Activated CD4-positive, CD25-positive, alpha-beta regulatory T cell treated with anti-CD3 and anti-CD28 coated beads, Interleukin-2, amount 50 U/mL, for 72 hours (primary cell): ENCODE results near the gene TECTA.
"Not testable (repeated sequence)": the region's sequence is repeated elsewhere in the genome, so short reads cannot be mapped to it uniquely, and the experiment has no call there.

ENCODE experiments used
- DNase-seq: peaks from one replicate; pipeline ENCODE4 v3.0.0; 2021

The TECTA gene

DNA sequence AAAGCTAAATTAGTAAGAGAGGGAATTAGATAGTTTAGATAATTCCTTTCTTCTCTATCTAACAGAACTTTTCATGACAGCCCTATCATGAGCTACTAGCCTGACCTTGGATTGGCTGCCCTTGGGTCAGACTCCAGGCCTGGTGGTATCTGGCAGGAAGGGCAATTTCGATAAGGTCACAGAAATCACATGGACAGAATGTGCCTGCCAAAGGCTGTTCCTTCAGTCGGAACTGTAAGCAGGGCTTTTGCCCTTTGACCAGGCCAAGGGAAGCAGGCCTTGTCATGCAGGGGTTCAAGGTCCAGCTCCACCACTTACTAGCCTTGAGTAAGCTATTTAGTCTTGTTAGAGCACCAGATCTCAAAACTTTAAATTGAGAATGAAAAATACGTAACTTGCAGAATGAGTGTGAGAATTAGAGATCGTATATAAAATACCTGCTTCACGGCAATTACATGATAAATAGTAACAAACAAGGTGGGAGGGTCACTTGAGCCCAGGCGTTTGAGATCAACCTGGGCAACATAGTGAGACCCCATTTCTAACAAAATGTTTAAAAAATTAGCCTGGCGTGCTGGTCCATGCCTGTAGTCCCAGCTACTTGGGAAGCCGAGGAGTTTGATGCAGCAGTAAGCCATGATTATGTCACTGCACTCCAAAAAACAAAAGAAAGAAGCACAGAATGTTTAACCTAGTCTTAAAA lies 130.7 kb downstream of the TECTA start:
- DNase-seq, result no peak

DNA sequence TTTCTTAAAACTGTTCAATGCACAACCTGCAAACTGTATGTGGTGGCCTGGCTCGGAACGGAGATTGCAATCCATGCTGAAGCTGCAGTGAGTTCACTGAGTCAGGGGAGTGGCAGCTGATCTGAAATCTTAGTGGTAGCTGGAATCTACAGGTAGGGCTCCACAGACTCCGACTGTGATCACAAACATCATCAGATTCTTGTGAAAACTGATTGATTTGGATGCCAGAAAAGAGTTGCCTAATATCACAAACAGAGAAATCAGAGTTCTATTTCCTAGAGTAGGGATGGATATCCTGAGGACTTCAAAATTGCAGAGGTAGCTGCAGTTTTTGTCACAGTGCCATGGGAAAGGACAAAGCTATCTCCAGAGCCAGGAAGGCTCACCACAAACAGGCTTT lies 134.0 kb downstream of the TECTA start:
- no peak for DNase-seq

DNA sequence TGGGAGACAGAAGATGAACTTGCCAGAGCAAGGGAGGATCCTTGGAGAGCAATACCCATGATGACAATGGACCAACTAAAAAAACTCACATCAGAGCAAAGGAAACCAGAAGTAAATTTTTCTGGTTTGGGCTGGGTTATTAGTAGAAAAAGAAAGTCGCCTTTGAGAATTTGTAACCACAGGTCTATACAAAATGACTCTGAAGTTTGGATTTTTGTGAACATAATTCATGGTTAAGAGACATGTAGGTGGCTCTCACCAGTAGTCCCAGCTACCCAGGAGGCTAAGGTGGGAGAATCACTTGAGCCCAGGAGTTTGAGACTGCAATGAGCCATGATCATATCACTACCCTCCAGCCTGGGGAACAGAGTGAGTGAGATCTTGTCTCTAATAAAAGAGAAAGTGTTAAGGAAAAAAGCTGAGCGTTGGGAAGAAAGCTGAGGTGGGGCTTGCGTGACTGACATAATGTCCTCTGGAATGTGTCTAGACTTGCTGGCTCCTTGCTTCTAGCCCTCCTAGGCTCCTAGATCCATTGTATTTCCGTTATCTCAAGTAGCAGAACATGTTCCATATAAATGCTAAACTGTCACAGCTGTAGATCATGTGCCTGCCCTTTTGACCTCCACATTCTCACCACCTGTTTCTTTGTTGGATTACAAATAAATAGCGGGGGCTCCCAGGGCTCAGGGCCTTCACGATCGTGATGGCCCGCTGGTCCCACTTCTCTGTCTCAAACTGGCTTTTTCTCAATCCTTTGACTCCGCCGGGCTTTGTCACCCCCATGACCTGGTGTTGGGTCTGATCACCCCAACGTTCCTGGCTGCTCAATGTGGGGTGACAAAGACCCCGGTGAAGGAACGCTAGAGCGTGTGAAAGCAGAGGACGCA lies 135.3 kb downstream of the TECTA start:
- no peak for DNase-seq

DNA sequence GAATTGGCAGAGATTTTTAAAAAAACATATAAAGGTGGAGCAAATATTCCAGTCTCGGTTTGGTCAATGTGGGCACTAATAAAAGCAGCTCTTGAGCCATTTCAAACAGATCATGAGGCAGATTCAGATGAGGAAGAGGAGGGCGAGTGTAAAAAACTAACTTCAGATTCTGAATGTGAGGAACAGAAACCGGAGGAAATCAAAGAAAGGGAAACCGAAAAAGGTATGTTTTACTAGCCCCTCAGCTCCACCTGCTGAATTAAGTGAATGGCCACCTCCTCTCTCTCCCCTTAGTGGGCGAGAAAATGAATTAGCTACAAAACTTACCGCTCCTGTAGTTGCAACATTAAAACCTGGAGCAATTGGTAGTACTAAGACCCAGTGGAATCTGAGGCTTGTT lies 136.2 kb downstream of the TECTA start:
- not testable (repeated sequence) for DNase-seq

DNA sequence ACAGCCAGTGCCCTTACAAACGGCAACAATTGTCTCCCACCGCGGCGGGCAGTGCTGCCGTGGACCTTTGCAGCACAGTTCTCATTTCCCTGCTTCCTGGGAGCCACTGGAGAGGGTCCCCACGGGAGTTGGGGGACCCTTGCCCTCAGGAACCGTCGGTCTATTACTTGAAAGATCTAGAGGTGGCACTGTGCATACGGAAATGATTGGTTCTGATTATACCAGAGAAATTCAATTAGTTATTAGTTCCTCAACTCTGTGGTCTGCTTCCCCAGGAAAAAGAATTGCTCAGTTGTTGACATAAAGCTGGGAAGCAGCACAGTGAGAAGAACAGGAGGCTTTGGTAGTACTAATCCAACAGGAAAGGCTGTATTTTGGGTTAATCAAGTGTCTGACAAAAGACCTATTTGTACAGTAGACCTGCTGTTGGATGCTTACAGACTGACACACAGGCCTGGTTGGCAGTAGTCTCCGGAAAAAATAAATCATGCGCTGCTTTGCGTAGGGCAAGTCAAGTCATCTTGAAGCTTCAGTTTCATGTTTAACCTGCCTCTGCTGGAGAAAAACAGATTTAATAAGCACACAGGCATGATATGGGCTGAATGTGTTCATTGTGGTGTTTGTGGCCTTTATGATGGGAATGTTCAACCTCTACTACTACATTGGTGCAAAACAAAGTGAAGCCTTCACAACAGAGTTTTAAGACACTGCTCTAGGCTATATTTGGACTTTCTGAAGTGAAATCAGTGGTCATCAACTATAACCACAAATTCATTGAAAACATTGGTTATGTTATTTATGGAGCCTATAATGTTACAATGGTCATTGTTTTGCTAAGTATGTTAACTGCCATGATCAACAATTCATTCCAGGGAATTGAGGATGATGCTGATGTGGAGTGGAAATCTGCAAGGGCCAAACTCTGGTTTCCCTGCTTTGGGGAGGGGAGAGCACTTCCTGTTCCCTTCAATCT lies 136.9 kb downstream of the TECTA start:
- DNase-seq, result no peak

DNA sequence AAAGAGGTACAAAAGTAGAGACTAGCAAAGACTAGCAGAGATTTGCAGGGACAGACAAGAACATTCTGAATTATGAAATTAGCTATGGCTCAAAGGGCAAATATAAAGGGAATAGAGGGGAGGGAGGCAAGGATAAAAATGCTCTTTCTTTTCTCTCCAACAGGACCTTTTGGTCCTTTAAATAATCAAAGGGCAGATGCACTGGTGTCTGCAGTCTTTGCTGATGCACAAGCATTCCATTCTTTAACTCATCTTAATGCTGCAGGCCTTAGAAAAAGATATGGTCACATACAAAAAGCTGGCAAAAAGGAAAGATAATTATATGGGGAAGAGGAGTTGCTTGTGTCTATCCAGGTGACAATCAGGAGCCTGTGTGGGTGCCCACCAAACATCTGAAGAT lies 137.9 kb downstream of the TECTA start:
- no peak for DNase-seq

DNA sequence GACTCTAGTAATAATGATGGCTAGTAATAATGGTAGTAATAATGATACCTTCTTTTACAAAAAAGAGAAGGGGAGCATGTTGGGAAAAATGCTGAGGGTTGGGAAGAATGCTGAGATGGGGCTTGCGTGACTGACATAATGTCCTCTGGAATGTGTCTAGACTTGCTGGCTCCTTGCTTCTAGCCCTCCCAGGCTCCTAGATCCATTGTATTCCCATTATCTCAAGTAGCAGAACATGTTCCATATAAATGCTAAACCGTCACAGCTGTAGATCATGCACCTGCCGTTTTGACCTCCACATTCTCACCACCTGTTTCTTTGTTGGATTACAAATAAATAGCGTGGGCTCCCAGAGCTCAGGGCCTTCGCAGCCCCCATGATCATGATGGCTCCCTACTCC lies 139.0 kb downstream of the TECTA start:
- DNase-seq, result not testable (repeated sequence)

DNA sequence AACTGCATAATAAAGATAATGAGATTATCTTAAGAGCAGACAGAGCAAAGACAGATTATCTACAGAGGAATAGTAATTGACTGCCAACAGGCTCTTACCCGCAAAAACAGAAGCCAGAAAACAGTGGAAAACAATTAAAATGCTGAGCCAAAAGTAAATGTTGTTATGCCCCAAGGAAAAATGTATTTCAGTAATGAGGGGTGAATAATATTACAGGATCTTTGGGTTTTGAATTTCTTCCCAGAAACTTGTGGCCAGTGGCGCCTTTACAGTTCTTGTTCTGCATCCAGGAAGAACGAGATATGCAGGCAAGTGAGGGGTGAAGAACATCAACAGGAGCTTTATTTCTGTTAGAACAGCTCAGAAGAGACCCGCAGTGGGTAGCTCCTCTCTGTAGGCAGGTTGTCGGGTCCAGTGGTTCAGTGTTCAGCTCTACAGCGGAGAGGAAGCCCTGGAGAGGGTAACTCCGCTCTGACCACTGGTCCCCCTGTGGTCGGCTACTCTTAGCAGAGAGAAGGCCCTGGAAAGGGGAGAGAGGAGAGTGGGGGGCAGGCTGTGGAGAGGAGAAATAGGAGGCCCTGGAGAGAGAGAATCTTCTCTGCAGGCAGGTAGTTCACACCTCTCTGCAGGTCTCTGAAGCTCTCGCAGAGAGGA lies 139.7 kb downstream of the TECTA start:
- DNase-seq, result no peak
